ENCODE results near the gene SPNS1.
"Not testable (repeated sequence)": the region's sequence is repeated elsewhere in the genome, so short reads cannot be mapped to it uniquely, and the experiment has no call there.

Gene SPNS1, protein sequence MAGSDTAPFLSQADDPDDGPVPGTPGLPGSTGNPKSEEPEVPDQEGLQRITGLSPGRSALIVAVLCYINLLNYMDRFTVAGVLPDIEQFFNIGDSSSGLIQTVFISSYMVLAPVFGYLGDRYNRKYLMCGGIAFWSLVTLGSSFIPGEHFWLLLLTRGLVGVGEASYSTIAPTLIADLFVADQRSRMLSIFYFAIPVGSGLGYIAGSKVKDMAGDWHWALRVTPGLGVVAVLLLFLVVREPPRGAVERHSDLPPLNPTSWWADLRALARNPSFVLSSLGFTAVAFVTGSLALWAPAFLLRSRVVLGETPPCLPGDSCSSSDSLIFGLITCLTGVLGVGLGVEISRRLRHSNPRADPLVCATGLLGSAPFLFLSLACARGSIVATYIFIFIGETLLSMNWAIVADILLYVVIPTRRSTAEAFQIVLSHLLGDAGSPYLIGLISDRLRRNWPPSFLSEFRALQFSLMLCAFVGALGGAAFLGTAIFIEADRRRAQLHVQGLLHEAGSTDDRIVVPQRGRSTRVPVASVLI

DNA sequence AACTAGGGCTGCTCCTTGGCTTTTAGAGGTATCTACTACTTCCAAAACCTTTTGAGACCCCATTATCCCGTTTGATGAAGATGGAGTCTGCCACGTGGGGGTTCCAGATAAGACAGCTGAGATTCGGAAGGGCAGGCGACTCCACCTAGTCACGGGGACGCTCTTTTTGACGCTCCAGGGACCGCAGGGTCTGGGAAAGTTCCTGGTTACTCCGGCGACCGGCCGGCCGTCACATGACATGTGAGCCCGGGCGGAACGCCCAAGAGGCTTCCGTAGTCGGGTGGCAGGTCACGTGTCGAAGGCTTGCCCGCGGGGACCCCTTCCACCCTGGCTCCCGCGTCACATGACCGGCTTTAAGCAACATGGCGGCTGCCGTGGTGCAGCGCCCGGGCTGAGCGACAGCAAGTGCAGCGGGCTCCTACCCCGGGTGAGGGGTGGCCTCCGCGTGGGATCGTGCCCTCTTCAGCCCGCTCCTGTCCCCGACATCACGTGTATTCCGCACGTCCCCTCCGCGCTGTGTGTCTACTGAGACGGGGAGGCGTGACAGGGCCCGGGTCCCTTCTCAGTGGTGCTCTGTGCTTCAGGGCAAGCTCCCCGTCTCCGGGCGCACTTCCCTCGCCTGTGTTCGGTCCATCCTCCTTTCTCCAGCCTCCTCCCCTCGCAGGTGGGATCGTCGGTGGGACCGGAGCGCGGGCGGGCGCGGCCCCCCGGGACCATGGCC lies at the start of gene SPNS1:
Gene SPNS1, plus strand, starts transcription at position 342 of the 721 bp plus-strand sequence. Its CDS starts 374 bp downstream, at position 716.
- peak; percentile 99 for DNase-seq (ENCODE audit: low spot score)

DNA sequence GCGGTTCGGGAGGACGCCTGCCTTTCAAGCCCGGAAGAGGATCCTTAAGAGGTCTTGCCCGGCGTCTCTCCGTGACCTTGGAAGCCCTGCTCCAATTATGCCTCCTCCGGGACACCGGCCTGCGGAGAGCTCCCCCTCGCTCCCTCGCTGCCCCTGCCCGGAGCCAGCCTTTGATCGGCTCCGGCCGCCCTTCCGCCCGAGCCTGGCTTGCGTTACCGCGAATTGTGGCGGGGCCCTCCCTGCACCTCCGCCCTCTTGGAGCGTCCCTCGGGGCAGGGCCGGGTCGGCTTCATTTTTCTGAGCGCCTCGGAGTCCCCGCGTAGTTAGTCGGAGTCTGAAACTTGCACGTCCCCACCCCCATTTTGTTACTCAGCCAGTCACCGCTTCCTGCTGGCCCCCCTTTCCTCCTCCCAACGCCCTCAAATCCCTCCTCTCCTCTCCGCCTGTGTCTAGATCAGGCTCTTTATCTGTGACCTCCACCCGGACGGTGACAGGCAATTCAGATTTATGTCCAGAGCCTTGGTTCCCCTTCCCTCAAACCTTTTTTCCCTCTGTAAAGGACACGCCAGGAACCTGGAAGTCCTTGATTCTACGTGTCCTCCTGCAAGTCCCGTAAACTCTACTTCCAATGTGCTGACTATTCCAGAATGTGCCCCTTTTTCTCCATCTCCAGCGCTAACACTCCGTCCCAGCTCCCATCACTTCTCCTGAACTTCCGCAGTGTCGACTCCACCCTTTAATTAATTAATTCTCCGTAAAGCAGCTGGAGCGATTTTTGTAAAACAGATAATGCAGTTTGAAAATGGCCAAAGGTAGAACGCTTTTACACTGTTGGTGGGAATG lies 49.0 kb upstream of the SPNS1 start:
- DNase-seq (ENCODE audit: low spot score): peak; percentile 91

DNA sequence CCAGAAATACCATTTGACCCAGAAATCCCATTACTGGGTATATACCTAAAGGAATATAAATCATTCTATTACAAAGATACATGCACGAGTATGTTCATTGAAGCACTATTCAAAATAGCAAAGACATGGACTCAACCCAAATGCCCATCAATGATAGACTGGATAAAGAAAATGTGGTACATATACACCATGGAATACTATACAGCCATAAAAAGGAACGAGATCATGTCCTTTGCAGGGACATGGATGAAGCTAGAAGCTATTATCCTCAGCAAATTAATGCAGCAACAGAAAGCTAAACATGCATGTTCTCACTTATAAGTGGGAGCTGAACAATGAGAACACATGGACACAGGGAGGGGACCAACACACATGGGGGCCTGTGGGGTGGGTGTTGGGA lies 48.3 kb upstream of the SPNS1 start:
- not testable (repeated sequence) for DNase-seq (ENCODE audit: low spot score)

DNA sequence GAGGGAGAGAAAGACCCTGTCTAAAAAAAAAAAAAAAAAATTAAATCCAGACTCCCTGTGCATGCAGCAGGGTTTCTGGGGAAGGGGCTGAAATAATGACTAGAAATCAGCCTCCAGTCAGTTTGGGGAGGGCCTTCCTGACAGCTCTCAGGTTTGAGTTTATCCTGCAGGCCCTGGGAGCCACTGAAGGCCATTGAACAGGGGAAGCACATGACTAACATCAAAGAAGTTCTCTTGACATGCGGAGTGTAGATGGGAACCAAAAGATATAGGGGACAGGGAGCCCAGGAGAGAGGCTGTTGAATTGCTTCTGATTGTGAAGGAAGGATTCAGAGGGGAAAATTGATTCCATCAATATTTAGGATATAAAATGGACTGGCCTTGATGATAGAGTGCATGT lies 46.8 kb upstream of the SPNS1 start:
- no peak for DNase-seq (ENCODE audit: low spot score)

DNA sequence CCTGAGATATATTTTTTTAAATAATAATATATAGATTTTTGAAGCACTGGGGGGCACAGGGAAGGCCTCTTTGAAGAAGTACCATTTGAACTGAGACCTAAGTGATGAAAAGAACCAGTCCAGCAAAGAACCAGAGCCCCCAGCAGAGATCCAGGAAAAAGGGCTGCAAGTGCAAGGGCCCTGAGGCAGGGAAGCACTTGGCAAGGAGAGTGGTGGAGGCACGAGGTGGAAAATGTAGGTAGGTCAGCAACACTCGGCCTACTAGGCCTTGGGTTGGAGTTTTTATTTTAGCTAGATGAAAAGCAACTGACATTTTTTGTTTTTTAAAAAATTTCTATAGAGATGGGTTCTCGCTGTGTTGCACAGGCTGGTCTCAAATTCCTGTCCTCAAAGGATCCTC lies 44.4 kb upstream of the SPNS1 start:
- no peak for DNase-seq (ENCODE audit: low spot score)

DNA sequence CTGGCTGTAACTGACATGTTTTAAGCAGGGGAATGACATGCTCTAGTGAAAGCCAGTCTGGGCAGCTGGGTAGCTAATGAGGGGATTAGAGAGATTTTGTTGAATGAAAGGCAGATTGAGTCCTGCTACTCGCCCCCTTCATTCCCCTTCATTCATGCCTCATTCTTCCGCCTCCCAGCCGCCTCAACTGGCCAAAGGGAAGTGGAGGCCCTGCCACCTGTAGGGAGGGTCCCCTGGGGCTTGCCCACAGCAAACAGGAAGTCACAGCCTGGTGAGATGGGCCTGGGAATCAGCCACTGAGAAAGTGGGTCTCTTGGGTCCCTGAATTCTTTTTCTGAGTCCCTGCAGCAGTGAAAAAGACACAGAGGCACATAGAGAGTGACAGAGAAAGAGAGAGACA lies 43.9 kb upstream of the SPNS1 start:
- DNase-seq (ENCODE audit: low spot score): peak; percentile 65

DNA sequence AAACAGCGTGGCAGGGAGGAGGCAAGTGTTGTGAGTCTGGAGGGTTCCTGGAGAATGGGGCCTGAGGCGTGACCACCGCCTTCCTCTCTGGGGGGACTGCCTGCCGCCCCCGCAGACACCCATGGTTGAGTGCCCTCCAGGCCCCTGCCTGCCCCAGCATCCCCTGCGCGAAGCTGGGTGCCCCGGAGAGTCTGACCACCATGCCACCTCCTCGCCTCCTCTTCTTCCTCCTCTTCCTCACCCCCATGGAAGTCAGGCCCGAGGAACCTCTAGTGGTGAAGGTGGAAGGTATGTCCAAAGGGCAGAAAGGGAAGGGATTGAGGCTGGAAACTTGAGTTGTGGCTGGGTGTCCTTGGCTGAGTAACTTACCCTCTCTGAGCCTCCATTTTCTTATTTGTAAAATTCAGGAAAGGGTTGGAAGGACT lies 42.8 kb upstream of the SPNS1 start, which contains the start of gene CD19:
Gene CD19, plus strand, starts transcription at position 171 of the 425 bp plus-strand sequence. Its CDS starts 30 bp downstream, at position 201.
- DNase-seq (ENCODE audit: low spot score): no peak

DNA sequence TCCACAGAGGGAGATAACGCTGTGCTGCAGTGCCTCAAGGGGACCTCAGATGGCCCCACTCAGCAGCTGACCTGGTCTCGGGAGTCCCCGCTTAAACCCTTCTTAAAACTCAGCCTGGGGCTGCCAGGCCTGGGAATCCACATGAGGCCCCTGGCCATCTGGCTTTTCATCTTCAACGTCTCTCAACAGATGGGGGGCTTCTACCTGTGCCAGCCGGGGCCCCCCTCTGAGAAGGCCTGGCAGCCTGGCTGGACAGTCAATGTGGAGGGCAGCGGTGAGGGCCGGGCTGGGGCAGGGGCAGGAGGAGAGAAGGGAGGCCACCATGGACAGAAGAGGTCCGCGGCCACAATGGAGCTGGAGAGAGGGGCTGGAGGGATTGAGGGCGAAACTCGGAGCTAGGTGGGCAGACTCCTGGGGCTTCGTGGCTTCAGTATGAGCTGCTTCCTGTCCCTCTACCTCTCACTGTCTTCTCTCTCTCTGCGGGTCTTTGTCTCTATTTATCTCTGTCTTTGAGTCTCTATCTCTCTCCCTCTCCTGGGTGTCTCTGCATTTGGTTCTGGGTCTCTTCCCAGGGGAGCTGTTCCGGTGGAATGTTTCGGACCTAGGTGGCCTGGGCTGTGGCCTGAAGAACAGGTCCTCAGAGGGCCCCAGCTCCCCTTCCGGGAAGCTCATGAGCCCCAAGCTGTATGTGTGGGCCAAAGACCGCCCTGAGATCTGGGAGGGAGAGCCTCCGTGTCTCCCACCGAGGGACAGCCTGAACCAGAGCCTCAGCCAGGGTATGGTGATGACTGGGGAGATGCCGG lies 42.0 kb upstream of the SPNS1 start:
- DNase-seq (ENCODE audit: low spot score): no peak

DNA sequence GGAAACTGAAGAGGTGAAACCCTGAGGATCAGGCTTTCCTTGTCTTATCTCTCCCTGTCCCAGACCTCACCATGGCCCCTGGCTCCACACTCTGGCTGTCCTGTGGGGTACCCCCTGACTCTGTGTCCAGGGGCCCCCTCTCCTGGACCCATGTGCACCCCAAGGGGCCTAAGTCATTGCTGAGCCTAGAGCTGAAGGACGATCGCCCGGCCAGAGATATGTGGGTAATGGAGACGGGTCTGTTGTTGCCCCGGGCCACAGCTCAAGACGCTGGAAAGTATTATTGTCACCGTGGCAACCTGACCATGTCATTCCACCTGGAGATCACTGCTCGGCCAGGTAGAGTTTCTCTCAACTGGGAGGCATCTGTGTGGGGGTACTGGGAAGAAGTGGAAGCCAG lies 41.4 kb upstream of the SPNS1 start:
- no peak for DNase-seq (ENCODE audit: low spot score)

DNA sequence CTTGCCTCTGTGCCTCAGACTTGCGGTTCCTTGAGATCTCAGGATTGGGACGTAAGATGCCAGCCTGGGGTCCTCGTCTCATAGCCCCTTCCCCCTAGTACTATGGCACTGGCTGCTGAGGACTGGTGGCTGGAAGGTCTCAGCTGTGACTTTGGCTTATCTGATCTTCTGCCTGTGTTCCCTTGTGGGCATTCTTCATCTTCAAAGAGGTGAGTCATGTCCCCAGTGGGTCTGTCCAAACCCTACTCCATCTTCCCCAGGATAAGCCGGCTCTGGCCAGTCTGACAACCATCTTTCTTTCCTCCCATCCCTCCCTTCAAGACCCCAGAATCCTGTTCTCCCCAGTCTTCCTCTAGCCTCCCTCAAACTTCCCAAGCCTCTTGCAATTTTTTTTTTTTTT lies 39.2 kb upstream of the SPNS1 start:
- no peak for DNase-seq (ENCODE audit: low spot score)

DNA sequence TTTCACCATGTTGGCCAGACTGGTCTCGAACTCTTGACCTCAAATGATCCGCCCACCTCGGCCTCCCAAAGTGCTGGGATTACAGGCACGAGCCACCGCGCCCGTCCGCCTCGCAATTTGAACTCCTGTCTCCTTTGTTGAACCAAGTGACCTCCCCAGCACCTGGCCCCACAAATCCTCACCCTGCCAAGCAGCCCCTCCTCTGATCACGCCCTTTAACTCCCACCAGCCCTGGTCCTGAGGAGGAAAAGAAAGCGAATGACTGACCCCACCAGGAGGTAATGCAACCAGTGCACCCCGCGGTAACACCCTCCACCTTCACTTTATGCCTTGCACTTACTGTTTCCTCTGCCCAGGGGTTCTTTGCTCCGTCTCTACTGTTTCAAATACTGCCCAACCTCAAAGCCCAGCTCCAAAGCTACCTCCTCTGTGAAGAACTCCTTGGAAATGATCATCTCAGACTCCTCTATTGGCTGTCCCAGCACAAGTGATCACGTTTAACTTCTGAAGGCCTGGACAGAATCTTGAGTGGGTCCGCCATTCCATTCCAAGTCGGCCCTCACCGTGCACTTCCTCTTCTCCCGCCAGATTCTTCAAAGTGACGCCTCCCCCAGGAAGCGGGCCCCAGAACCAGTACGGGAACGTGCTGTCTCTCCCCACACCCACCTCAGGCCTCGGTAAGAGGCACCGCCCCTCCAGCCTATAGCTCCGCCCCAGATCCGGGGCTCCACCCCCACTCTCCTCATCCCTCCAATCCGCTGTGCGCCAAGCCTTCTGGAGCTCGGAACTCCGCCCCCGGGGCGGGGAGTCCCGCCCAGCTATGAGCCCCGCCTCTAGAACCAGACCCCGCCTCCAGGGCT lies 38.4 kb upstream of the SPNS1 start:
- peak; percentile 80 for DNase-seq (ENCODE audit: low spot score)

DNA sequence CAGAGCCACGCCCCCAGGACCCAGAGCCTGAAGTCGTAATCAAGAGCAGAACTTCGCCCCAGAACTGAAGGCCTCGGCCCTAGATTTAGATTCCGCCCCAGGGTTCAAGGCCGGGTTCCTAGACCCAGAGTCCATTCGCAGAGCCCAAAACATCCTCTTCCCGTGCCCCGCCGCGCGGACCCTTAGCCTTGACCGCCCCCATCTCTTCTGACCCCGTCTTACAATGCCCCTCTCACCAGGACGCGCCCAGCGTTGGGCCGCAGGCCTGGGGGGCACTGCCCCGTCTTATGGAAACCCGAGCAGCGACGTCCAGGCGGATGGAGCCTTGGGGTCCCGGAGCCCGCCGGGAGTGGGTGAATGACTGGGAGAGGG lies 37.8 kb upstream of the SPNS1 start:
- DNase-seq (ENCODE audit: low spot score): no peak

DNA sequence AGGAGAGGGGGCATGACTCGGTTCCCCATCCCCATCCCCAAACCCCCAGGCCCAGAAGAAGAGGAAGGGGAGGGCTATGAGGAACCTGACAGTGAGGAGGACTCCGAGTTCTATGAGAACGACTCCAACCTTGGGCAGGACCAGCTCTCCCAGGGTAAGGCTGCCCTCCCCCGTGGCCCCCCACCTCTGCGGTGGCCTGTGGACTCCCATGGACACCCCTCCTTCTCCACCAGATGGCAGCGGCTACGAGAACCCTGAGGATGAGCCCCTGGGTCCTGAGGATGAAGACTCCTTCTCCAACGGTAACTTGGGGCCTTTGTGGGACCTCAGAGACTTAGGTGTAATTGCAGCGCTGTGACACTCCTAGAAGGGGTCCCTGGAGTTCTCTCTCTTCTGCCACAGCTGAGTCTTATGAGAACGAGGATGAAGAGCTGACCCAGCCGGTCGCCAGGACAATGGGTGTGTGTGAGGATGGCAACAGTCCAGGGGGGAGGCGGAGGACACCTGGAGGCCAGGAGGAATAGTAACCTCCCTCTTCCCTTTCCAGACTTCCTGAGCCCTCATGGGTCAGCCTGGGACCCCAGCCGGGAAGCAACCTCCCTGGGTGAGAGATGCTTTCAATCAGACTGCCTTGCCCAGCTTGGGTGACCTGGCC lies 37.2 kb upstream of the SPNS1 start:
- DNase-seq (ENCODE audit: low spot score): no peak

DNA sequence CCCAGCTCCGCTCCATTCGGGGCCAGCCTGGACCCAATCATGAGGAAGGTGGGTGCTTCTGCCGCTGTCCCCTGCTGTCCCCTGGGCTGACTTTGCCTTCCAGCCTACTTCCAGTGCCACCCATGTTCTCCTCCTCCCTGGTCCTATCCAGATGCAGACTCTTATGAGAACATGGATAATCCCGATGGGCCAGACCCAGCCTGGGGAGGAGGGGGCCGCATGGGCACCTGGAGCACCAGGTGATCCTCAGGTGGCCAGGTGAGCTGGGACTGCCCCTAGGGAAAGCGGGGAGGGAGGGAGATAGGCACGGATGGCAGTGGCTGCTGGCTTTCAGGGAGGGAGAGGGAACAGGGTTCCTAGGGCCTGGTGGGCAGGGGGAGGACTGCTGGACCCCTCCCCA lies 35.9 kb upstream of the SPNS1 start:
- DNase-seq (ENCODE audit: low spot score): no peak

DNA sequence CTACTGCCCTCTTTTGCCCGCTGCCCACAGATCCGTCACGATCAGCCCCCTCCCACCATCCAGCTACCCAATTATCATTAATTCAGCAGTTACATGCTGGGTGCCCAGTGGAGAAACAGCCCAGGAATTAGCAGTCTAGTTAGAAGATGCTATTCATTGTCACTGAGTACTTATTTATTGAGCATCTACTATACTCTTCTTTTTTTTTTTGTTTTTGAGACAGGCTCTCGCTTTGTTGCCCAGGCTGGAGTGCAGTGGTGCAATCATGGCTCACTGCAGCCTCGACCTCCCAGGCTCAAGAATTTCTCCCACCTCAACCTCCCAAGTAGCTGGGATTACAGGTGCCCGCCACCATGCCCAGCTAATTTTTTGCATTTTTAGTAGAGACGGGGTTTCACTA lies 34.8 kb upstream of the SPNS1 start:
- DNase-seq (ENCODE audit: low spot score): not testable (repeated sequence)

DNA sequence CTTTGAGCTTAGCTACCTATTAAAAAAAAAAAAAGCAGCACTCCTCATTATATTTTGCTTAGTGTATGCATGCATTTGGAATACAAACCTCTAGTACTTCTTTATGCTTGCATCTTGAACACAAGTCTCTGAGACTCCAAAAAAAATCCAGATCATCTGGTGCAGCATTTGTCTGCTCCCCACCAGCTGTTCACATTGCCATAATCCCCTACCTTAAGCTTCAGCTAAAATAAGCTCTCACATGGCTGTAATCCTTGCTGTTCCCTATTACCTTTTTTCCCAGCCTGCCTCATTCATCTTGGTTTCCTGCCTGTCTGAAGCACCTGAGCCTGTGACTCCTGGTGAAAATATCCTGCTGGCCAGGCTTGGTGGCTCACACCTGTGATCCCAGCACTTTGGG lies 31.3 kb upstream of the SPNS1 start:
- no peak for DNase-seq (ENCODE audit: low spot score)

DNA sequence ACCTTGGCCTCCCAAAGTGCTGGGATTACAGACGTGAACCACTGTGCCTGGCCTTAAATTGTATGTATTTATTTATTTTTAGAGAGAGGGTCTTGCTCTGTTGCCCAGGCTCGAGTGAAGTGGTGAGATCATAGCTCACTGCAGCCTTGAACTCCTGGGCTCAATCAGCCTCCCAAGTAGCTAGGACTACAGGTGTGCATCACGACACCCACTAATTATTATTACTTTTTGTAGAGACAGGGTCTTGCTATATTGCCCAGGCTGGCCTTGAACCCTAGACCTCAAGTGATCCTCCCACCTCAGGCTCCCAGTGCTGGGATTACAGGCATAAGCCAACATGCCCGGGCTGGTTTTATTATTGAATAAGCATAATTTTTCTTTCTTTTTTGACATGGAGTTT lies 27.9 kb upstream of the SPNS1 start:
- DNase-seq (ENCODE audit: low spot score): no peak

DNA sequence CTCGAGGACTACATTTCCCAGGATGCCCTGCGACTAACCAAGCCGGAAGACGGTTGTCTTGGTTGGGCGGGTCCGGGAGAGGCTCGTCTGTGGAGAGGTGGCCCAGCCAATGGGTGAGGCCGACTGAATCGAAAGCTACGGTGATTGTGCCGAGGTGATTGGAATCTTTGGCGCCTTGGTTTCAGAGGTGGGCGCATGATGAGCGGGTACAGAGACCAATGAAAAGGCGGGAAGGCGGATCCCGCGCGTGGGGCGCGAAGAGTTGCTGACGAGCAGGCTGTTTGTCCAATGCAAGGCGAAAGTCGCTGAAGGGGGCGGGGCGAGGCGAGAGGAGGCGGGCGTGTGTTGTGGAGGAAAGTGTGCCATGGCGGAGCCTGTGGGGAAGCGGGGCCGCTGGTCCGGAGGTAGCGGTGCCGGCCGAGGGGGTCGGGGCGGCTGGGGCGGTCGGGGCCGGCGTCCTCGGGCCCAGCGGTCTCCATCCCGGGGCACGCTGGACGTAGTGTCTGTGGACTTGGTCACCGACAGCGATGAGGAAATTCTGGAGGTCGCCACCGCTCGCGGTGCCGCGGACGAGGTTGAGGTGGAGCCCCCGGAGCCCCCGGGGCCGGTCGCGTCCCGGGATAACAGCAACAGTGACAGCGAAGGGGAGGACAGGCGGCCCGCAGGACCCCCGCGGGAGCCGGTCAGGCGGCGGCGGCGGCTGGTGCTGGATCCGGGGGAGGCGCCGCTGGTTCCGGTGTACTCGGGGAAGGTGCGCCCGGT lies 23.7 kb upstream of the SPNS1 start, which contains the start of gene NFATC2IP:
Gene NFATC2IP, plus strand, starts transcription at position 290 of the 762 bp plus-strand sequence. Its CDS starts 75 bp downstream, at position 365.
- peak; percentile 100 for DNase-seq (ENCODE audit: low spot score)

DNA sequence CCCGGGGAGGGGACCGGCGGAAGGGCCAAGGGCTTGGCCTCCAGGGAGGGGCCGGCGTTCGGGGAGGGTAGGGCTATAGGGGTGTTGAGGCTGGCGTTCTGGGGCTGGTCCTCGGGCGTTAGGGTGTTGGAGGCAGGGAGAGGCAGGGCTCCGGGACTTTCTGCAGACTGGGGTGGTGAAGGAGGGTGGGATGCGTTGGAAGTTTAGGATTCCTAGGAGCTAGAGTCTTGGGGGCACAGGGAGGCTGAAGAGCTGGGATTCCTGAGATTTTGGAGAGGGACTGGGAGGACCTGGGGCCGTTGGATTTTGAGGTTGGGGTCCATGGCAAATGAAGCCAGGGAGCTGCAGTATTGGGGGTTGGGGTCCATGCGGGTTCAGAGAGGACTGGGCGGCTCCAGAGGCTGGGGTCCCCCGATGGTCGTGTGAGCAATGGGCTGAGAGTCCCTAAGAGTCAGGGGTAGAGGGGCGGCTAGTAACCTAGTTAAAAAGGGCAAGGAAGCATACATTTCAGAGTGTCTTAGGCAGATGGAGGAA lies 23.1 kb upstream of the SPNS1 start:
- DNase-seq (ENCODE audit: low spot score): no peak
